AG04449 (cell line): ENCODE results near the gene TJP1.

ENCODE experiments used
- CTCF ChIA-PET: fragments of 350-600 bp; formaldehyde crosslinking; extraction: SDS; loops from one replicate; lab custom pipeline; 2021; ENCODE audit warnings: antibody characterized with exemption; lab: Yijun Ruan, JAX
- POLR2A ChIA-PET: fragments of 400-600, 350-600 bp; formaldehyde crosslinking; extraction: SDS; loops from one replicate; lab custom pipeline; 2020; ENCODE audit warnings: antibody characterized with exemption, inconsistent platforms; lab: Yijun Ruan, JAX
- DNase-seq: peaks from one replicate; pipeline ENCODE4 v3.0.0-alpha.2; 2010; ENCODE audit warnings: low read depth, low spot score
- H3K4me3 ChIP-seq: 2 replicates; pipeline ENCODE4 v1.5.1; 2011; ENCODE audit warnings: low read depth, mild to moderate bottlenecking, control low read depth, low read length
- TF ChIP-seq, protein P1 (sequence below): IDR thresholded peaks from one replicate; pipeline ENCODE4 v1.5.1; 2011; ENCODE audit warnings: mild to moderate bottlenecking, moderate library complexity, low read length, control low read depth, inconsistent platforms; ENCODE audit not compliant: insufficient read depth; ENCODE audit errors: missing control alignments

TJP1 gene

DNA sequence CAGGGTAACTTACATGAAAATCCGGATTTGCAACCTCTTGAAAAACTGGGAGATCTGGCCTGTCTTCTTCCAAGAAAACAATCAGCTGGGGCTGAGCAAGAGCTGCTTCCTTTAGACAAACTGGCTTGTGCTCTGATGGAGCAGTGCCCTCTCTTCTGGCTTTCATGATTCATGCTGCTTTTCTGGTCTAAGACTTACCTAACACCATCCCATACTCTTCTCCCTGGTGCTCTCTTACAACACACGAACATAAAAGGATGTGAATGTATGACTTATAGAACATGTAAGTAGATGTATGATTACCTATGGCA lies 9.9 kb downstream of the TJP1 start:
- POLR2A ChIA-PET, result no interaction called here
- DNase-seq, result no peak
- CTCF ChIA-PET, result interaction anchor here (1.1 to 1.8 kb wide), 2 partner anchors 105 to 114 kb away, joined by 3 to 7 read pairs; no protein-coding TSS in a partner anchor
- no peak overlapping the region for H3K4me3 ChIP-seq
- TF ChIP-seq, protein P1, sequence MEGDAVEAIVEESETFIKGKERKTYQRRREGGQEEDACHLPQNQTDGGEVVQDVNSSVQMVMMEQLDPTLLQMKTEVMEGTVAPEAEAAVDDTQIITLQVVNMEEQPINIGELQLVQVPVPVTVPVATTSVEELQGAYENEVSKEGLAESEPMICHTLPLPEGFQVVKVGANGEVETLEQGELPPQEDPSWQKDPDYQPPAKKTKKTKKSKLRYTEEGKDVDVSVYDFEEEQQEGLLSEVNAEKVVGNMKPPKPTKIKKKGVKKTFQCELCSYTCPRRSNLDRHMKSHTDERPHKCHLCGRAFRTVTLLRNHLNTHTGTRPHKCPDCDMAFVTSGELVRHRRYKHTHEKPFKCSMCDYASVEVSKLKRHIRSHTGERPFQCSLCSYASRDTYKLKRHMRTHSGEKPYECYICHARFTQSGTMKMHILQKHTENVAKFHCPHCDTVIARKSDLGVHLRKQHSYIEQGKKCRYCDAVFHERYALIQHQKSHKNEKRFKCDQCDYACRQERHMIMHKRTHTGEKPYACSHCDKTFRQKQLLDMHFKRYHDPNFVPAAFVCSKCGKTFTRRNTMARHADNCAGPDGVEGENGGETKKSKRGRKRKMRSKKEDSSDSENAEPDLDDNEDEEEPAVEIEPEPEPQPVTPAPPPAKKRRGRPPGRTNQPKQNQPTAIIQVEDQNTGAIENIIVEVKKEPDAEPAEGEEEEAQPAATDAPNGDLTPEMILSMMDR, result no peak

DNA sequence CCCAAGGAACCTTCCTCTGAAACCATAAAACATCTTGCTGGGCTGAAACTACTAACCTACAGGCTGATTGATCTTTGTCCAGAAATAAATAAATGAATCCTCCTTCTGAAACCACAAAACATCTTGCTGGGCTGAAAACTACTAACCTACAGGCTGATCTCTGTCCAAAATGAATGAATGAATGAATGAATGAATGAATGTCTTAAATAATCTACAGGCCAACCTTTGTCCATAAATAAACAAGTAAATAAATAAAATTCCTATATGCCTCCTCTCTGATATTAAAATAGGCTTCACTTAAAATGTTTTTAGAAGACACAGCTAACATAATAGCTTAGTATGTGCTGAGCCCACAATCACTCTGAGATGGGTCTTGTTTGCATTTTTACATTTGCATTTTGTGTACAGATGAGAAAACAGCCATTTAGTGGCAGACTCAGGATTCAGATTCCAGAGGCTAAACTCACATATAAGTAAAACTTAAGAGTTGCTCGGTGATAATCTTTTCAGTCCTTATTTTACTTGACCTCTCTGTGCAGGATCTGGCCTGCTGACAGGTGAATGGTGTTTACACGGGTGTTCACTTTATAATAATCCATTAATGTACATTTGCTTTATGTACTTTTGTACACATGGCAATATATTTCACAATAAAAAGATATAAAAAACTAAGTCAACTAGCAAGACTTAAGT lies 10.4 kb downstream of the TJP1 start:
- TF ChIP-seq, protein P1, result no peak
- no peak overlapping the region for H3K4me3 ChIP-seq
- no peak for DNase-seq
- ChIA-PET POLR2A (no interaction called here), CTCF (interaction anchor here (1.6 to 1.8 kb wide), 2 partner anchors 14 to 114 kb away, joined by 4 to 7 read pairs; no protein-coding TSS in a partner anchor)

DNA sequence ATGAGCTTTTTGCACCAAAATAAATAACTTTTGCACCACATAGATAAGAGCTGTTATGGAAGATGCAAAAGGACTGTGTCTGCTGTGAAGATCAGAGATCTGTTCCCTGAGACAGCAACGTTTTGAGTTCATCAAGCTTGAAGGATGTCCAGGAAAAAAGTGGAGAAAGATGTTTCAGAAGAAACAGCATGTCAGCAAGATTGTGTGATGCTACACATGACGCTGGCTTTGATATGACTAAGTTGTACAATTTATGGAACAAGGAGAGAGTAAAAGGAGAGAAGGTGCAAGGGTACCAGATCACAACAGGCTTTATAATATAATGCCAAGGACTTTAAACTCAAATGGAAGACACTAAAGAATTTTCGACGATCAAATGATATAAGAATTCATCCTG lies 16.6 kb downstream of the TJP1 start:
- H3K4me3 ChIP-seq, result no peak overlapping the region
- DNase-seq, result no peak
- POLR2A ChIA-PET, result no interaction called here
- TF ChIP-seq, protein P1, result no peak
- CTCF ChIA-PET, result interaction anchor here (1.3 to 1.5 kb wide), 3 partner anchors 11 to 120 kb away, joined by 3 to 5 read pairs (median 4); no protein-coding TSS in a partner anchor

DNA sequence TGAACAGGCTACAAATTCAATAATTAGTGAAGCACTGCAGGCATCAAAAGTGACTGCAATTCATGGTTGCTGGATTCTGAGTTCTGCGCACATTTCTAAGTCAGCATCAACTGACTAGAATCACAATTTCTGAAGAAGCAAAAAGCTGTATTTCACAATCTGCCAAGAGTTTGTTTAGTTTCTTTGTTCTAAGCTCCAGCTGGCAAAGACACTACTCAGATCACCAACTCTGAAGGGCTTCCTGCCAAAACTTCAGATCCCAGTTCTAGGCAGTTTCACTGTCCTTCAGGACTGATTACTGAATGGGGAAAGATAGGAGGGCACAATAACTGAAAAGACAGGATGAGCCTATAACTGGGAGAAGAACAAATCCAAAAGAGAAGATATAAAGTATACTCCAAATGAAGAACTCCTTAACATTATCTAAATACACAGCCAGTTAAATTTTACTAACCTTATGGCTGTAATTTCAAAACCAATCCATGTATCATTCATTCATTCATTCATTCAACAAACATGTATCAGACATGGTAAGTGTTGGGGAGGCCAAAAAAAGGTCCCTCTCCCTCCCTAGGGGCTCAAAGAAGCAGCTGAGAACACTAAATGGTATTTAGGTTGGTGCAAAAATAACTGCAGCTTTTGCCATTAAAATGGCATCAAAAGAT lies 17.1 kb downstream of the TJP1 start:
- ChIA-PET POLR2A (no interaction called here), CTCF (interaction anchor here (1.3 kb wide), 2 partner anchors 11 to 58 kb away, joined by 3 to 4 read pairs; no protein-coding TSS in a partner anchor)
- TF ChIP-seq, protein P1, result no peak
- H3K4me3 ChIP-seq, result no peak overlapping the region
- DNase-seq, result no peak

DNA sequence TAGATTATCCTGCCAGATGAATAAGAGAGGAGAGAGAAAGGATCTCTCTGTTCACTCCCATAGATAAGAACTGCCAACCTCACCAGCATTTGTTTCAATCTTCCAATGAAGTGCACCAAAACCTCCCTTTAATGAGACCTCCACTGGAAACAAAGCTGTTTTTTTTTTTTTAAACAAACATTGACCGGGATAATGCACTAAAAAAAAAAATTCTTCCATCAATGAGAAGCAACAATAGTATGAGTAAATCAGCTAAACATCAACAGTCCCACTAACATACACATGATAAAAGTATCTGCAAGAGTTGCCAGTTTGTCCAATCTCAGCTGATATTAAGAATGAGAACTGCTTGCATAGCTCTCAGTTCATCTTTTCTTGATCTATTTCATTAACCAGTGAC lies 19.9 kb downstream of the TJP1 start:
- TF ChIP-seq, protein P1, result no peak
- ChIA-PET POLR2A (no interaction called here), CTCF (interaction anchor here (1.1 kb wide), 1 partner anchor 52 kb away, joined by 4 read pairs; no protein-coding TSS in a partner anchor)
- no peak overlapping the region for H3K4me3 ChIP-seq
- no peak for DNase-seq

DNA sequence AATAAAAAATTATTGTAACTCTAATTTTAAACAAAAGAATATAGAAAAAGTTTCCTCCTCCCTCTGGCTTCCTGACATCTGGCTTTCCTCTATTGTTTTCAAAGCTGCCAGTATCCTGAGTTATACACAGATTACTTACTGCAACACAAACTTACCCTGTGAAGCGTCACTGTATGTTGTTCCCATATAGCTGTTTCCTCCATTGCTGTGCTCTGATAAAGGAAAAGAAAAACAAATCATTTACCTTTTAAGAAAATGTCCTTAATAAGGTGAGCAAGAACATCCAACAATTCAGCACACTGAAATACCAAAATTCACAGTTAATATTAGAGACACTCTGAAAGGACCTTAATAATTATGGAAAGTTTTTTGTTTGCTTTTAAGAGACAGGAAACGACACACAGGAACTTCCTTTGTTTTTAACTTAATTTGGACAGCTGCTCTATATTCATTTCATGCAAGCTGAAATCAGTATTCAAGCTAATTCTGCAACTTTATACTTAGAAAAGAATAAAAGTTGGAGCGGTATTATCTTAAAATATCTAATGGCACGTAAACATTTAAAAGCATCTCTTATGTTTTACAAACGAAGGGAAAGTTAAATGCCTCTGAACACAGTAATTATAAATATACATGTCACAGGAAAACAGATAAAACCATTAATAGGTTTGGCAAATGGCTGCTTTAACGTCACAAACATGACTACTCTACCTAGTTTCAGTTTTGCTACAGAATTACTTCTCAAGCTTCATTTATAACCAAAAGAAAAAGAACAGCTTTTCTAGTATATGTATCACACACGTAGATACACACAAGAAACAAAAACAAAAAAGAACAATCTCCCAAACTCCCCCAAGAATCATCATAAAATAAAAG lies 21.5 kb downstream of the TJP1 start:
- no peak for DNase-seq

More for the DNA sequence above, 21.5 kb downstream of the TJP1 start:
- CTCF ChIA-PET, result interaction anchor here (1.0 to 1.7 kb wide), 3 partner anchors 10 to 125 kb away, joined by 3 to 5 read pairs (median 4); no protein-coding TSS in a partner anchor
- POLR2A ChIA-PET, result no interaction called here
- TF ChIP-seq, protein P1, result no peak
- H3K4me3 ChIP-seq, result no peak overlapping the region
